AG08395 (cell line): ENCODE measurements around the gene SRGAP1.
A peak's percentile ranks its signal among the peaks of the same experiment; 100 is the strongest.
"Not testable (repeated sequence)": the region's sequence is repeated elsewhere in the genome, so short reads cannot be mapped to it uniquely, and the experiment has no call there.

Experiments
- DNase-seq: peaks from one replicate; pipeline ENCODE4 v3.0.0; 2012; ENCODE audit warnings: mixed read lengths, low spot score

The SRGAP1 gene

GRCh38 chr12:63838411-63838810, 6.1 kb upstream of the SRGAP1 start:
- DNase-seq: no peak

GRCh38 chr12:63841011-63841410, 3.5 kb upstream of the SRGAP1 start:
- DNase-seq: no peak

GRCh38 chr12:63841571-63841970, 2.9 kb upstream of the SRGAP1 start:
- no peak for DNase-seq

GRCh38 chr12:63842750-63843149, 1.8 kb upstream of the SRGAP1 start:
- DNase-seq: not testable (repeated sequence)

- DNase-seq: no peak
These were observed 1.2 kb upstream of the SRGAP1 start for GRCh38 chr12:63843254-63843720.

- DNase-seq: peak; percentile 95
These were observed 644 bp upstream of the SRGAP1 start for GRCh38 chr12:63843721-63844390.

- DNase-seq: peak; percentile 52
These were observed 1.2 kb downstream of the SRGAP1 start for GRCh38 chr12:63845726-63846125.

GRCh38 chr12:63846238-63846967, 1.9 kb downstream of the SRGAP1 start:
- DNase-seq: no peak

- DNase-seq: no peak
These were observed 4.0 kb downstream of the SRGAP1 start for GRCh38 chr12:63848450-63848849.

- DNase-seq: no peak
These were observed 4.7 kb downstream of the SRGAP1 start for GRCh38 chr12:63849106-63849620.

- DNase-seq: no peak
These were observed 5.1 kb downstream of the SRGAP1 start for GRCh38 chr12:63849641-63850040.

- no peak for DNase-seq
These were observed 9.5 kb downstream of the SRGAP1 start for GRCh38 chr12:63853978-63854377.

GRCh38 chr12:63855299-63855698, 10.8 kb downstream of the SRGAP1 start:
- no peak for DNase-seq

- peak; percentile 33 for DNase-seq
These were observed 13.5 kb downstream of the SRGAP1 start for GRCh38 chr12:63857771-63858670.

GRCh38 chr12:63859880-63860279, 15.4 kb downstream of the SRGAP1 start:
- DNase-seq: not testable (repeated sequence)

- DNase-seq: peak; percentile 67
These were observed 17.9 kb downstream of the SRGAP1 start for GRCh38 chr12:63862187-63862968.

- no peak for DNase-seq
These were observed 18.4 kb downstream of the SRGAP1 start for GRCh38 chr12:63862969-63863230.

GRCh38 chr12:63863658-63864453, 19.4 kb downstream of the SRGAP1 start:
- no peak for DNase-seq

GRCh38 chr12:63864454-63864706, 19.9 kb downstream of the SRGAP1 start:
- no peak for DNase-seq

- DNase-seq: no peak
These were observed 20.9 kb downstream of the SRGAP1 start for GRCh38 chr12:63865448-63865847.

- DNase-seq: no peak
These were observed 22.6 kb downstream of the SRGAP1 start for GRCh38 chr12:63867053-63867452.
